ENCODE results near the gene ULK2.

The ULK2 gene

GRCh38 chr17:19750835-19751234, 116.9 kb downstream of the ULK2 start:
- no peak for TF ChIP-seq CTCF (IDR thresholded peaks at IDR 0.05; ENCODE audit: extremely low read depth, missing control alignments)
- no peak for DNase-seq (ENCODE audit: low spot score)

GRCh38 chr17:19750020-19750572, 117.6 kb downstream of the ULK2 start:
- TF ChIP-seq CTCF (IDR thresholded peaks at IDR 0.05; ENCODE audit: extremely low read depth, missing control alignments), result no peak
- DNase-seq (ENCODE audit: low spot score), result no peak

DNA sequence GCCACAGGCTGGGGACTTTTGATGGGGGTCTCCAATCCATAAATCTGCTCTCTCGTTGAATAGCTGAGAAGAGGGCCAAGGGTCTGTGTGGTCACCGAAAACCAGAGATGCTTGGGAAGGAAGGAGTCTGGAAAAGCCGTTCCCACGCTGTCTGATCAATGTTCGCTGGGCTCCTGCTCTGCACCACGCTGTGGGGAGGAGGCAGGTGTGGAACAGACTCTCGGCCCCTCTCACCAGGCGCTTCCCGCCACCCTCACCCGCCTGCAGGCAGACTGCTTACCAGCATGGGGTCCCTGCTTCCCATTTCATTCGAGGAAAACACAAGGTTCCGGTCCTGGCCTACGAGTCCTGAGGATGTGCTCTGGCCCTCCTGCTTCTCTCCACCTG, 118.9 kb downstream of the ULK2 start:
- no peak for TF ChIP-seq CTCF (IDR thresholded peaks at IDR 0.05; ENCODE audit: extremely low read depth, missing control alignments)

DNA sequence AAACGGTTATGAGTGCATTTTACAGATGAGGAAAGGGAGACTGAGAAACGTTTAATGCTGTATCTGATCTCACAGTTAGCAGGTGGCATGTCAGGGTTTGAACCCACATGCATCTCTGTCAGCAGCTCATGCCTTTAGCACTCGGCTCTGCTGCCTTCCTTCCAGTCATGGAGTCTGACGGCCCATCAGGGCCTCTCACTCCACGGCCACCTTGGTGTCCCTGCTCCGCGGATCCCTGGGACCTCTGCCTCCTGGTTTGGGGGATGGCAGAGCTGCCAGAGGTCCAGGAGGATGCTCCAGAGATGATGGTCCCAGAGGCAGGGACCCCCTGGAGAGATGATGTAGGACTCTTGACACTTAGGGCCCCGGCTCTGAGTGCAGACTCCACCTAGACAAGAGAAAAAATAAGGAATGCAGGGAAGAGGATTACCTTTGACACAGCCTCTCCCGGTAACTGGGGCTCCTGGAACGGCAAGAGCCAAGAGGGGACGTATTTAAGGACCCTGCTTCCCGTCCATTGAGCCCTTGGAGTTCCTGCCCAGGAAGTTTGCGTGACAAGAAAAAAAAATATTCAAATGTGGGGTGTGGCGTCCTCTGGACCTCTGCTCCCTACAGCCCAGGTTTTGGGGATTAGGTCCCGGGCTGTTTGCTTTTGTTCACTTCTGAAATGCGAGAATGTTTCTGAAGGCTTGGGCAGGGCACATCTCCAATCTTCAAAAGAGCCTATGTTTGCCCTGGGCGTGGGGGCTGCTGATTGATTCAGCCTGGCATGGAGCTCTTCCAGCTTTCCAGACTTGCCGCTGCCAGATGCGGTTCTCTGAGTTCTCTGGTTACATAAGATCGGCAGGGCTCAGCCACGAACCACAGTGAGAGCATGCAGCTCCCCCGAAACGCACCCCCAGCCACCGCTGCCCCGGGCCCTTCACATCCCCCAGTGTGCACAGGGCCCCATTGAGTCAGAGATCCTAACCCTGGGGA, 119.6 kb downstream of the ULK2 start, which contains the start of gene ALDH3A1:
Gene ALDH3A1, minus strand, starts transcription at position 470 of the 978 bp plus-strand sequence. CDS start 3,169 bp downstream, outside the sequence.
- TF ChIP-seq CTCF (IDR thresholded peaks at IDR 0.05; ENCODE audit: extremely low read depth, missing control alignments), result no peak
- DNase-seq (ENCODE audit: low spot score), result no peak

More for the DNA sequence above, 118.9 kb downstream of the ULK2 start:
- no peak for DNase-seq (ENCODE audit: low spot score)

GRCh38 chr17:19747159-19747719, 120.5 kb downstream of the ULK2 start:
- no peak for DNase-seq (ENCODE audit: low spot score)
- TF ChIP-seq CTCF (IDR thresholded peaks at IDR 0.05; ENCODE audit: extremely low read depth, missing control alignments), result no peak

GRCh38 chr17:19746517-19746916, 121.2 kb downstream of the ULK2 start:
- no peak for TF ChIP-seq CTCF (IDR thresholded peaks at IDR 0.05; ENCODE audit: extremely low read depth, missing control alignments)
- DNase-seq (ENCODE audit: low spot score), result no peak
